GM12801 (cell line): ENCODE results near the gene SLC22A7.

Source experiments
- TF ChIP-seq, protein P1 (sequence below): IDR thresholded peaks from one replicate; pipeline ENCODE4 v1.5.1; 2011; ENCODE audit warnings: control low read depth; ENCODE audit not compliant: insufficient read length; ENCODE audit errors: extremely low read depth

SLC22A7 gene

DNA sequence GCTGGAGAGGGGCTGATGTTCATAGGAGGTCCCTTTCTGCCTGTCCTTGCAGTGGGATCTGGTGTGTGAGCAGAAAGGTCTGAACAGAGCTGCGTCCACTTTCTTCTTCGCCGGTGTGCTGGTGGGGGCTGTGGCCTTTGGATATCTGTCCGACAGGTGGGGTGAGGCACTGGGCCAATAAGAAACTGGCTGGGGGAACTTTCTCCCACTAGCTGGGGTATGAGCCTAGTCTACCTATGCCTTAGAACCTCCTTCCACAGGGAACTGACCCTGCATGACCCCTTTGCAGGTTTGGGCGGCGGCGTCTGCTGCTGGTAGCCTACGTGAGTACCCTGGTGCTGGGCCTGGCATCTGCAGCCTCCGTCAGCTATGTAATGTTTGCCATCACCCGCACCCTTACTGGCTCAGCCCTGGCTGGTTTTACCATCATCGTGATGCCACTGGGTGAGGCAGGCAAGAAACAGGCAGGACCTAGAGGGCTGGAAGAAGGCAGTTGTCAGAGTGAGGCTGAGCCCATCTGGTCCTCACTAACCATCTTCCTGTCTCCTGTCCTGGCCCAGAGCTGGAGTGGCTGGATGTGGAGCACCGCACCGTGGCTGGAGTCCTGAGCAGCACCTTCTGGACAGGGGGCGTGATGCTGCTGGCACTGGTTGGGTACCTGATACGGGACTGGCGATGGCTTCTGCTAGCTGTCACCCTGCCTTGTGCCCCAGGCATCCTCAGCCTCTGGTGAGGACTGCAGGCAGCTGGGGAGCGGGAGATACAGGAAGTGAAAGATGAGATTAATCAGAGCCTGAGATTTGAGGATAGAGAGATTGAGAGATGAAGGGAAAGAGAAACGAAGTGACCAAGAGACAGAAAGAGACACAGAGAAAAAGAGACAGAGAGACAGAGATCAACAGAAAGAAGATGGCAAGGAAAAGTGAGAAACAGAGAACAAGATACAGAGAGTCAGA lies 1.6 kb downstream of the SLC22A7 start:
- TF ChIP-seq, protein P1, sequence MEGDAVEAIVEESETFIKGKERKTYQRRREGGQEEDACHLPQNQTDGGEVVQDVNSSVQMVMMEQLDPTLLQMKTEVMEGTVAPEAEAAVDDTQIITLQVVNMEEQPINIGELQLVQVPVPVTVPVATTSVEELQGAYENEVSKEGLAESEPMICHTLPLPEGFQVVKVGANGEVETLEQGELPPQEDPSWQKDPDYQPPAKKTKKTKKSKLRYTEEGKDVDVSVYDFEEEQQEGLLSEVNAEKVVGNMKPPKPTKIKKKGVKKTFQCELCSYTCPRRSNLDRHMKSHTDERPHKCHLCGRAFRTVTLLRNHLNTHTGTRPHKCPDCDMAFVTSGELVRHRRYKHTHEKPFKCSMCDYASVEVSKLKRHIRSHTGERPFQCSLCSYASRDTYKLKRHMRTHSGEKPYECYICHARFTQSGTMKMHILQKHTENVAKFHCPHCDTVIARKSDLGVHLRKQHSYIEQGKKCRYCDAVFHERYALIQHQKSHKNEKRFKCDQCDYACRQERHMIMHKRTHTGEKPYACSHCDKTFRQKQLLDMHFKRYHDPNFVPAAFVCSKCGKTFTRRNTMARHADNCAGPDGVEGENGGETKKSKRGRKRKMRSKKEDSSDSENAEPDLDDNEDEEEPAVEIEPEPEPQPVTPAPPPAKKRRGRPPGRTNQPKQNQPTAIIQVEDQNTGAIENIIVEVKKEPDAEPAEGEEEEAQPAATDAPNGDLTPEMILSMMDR: no peak

DNA sequence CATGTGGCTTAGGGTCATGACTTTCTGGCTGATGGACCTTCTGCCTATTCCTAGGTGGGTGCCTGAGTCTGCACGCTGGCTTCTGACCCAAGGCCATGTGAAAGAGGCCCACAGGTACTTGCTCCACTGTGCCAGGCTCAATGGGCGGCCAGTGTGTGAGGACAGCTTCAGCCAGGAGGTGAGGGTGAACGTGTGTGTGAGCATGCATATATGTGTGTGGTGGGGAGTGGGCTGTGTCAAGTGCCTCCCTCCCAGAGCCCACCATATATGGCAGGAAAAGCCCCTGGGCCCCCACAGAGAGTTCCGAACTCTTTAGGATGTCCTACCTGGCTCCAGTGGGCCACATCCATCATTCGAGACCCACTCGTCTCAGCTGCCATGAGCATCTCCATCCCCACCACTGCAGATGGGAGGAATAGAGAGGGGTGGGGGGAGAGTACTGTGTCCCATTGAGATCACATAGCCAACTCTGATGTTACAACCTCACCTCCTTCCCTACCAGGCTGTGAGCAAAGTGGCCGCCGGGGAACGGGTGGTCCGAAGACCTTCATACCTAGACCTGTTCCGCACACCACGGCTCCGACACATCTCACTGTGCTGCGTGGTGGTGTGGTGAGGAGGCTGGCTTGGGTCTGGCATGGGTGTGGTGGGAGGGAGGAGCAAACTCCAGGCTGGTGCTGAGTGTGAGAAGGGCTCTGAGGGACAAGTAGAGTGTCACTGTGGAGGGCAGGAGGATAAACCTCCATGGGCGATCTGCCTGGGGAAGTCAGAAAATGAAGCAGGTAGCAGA lies 3.2 kb downstream of the SLC22A7 start:
- TF ChIP-seq, protein P1: no peak

- TF ChIP-seq, protein P1: no peak
Measured at GRCh38 chr6:43302126-43302525, 4.1 kb downstream of the SLC22A7 start.

- TF ChIP-seq, protein P1: no peak
Measured at GRCh38 chr6:43303751-43304331, 5.8 kb downstream of the SLC22A7 start.

DNA sequence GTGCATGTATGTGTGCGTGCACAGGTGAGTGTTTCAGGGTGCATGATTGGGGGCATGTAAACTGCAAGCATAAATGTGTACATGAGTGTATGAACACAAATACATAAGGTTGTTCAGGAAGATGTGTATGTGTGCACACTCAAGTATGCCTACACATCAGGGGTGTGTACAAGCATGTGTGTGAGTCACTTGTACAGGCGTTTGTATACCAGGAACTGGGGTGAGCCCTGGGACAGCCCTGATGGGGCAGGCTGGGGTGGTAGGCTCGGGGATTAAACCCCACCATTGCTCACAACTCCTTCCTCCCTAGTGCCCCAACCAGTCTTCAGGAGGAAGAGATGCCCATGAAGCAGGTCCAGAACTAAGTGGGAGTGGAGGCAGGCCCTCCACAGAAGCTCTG lies 6.3 kb downstream of the SLC22A7 start:
- TF ChIP-seq, protein P1: no peak

DNA sequence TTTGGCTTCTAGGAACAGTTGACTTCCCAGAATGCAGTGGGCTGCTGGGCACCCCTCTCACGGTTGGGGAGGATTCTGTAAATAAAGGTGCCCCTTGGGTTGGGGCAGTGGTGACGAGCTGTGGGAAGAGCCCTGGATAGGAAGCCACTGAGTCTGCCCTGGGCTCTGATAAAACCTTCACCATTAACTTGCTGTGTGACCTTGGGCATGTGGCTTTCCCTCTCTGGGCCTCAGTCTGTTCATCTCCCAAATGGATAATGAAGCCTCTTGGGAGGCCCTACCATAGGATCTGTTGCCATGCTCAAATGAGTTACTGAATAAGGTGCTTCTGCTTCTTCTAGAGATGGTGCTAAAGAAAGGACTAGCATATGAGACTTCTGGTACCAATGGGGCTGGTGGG lies 6.8 kb downstream of the SLC22A7 start:
- TF ChIP-seq, protein P1: no peak

DNA sequence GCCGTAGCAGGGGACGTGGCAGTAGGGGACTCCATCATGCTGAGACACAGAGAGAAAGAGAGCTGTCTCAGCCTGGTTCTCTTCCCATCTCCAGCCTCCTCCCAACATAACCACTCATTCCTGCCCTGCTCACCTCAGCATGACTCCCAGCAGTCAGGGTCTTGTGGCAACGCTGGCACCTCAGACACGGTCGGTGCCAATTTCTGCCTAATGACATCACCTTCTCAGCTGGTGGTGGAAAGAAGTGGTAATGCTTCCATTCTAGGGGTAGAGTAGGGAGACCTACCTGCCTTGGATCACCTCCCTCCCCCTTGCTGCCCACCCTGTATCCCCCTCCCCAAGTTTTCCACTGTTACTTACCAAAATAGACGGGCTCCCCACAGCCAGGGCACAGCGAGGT lies 8.0 kb downstream of the SLC22A7 start:
- TF ChIP-seq, protein P1: no peak
